Measurements from ENCODE around the gene PPIL4.
A peak's percentile ranks its signal among the peaks of the same experiment; 100 is the strongest.

PPIL4 gene

DNA sequence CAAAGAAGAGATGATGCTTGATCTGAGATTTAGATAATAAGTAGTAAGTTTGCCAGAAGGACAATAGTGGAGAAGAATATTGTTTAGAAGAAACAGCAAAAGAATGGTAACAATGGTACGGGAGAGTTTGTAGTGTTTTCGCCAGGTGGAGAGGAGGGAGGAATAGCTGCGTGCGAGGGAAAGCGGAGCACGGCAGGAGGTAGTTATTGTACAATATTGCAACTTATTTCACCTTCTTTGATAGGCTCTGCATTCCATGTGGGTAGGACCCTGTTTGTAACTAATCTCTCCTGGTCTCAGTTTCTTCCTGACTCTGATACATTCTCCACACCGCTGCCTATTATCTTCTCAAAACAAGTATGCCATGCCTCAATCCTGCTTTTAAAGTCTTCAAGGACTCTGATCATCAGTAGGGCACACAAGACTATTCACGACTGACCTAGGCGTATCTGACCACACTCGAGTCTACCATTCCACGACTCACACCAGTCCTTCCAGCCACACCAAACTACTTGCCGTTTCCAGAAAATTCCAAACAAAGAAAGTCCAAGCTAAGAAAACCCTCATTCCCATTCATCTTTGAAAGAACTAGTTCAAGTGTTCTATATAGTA lies 1.1 kb downstream of the PPIL4 start:
- DNase-seq = no peak
- peaks cover 36% of the 10 kb centered on the region for H3K4me1 Mint-ChIP-seq
- H3K27ac Mint-ChIP-seq = peak overlapping the region; percentile 100
- H3K27me3 Mint-ChIP-seq (ENCODE audit: low read depth, poor library complexity) = peaks cover 20% of the 10 kb centered on the region
- H3K4me3 Mint-ChIP-seq = peak overlapping the region; percentile 92
- TF ChIP-seq, protein P1, sequence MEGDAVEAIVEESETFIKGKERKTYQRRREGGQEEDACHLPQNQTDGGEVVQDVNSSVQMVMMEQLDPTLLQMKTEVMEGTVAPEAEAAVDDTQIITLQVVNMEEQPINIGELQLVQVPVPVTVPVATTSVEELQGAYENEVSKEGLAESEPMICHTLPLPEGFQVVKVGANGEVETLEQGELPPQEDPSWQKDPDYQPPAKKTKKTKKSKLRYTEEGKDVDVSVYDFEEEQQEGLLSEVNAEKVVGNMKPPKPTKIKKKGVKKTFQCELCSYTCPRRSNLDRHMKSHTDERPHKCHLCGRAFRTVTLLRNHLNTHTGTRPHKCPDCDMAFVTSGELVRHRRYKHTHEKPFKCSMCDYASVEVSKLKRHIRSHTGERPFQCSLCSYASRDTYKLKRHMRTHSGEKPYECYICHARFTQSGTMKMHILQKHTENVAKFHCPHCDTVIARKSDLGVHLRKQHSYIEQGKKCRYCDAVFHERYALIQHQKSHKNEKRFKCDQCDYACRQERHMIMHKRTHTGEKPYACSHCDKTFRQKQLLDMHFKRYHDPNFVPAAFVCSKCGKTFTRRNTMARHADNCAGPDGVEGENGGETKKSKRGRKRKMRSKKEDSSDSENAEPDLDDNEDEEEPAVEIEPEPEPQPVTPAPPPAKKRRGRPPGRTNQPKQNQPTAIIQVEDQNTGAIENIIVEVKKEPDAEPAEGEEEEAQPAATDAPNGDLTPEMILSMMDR (IDR thresholded peaks at IDR 0.05) = no peak
- H3K9me3 Mint-ChIP-seq = no peaks in the 10 kb centered on the region
- peaks cover 18% of the 10 kb centered on the region for H3K36me3 Mint-ChIP-seq (ENCODE audit: low read depth)

DNA sequence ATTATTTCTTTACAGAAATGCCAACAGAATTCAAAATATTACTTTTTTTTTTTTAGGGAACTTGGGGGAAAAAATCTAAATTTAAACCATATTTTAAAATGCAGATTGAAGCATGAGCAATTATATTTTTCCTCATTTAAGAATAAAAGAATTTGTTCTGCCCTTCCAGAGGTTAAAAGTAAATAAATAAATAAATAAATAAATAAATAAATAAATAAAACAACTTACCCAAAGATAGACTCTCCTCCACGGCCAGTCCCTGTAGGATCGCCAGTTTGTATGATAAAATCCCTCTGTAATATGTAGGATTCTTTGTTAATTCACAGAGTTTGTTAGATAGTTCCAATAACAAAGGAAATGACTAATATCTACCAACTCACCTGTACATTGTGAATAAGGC lies 4.7 kb downstream of the PPIL4 start:
- TF ChIP-seq, protein P1 (IDR thresholded peaks at IDR 0.05) = no peak

DNA sequence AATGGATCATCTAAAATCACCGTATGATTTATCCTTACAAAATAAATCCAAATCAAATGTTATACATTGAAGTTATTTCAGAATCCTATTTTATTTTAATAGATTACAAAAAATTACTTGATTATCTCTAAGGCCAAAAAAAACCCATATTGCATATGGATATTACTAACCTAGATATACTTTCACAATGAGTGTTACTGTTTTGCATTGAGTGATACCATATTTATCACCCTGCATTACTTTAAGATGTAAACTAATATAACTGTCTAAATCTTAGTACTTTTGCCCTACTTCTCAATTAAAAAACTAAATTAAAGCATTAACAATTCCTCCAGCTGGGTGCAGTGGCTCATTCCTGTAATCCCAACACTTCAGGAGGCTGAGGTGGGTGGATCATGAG lies 11.1 kb downstream of the PPIL4 start:
- TF ChIP-seq, protein P1 (IDR thresholded peaks at IDR 0.05) = no peak
- DNase-seq = no peak
- Mint-ChIP-seq H3K9me3 (no peaks in the 10 kb centered on the region), H3K27me3 (ENCODE audit: low read depth, poor library complexity) (peaks cover 3% of the 10 kb centered on the region), H3K27ac (no peak overlapping the region), H3K36me3 (ENCODE audit: low read depth) (peaks cover 70% of the 10 kb centered on the region), H3K4me1 (no peaks in the 10 kb centered on the region), H3K4me3 (no peak overlapping the region)

More for the DNA sequence above, 4.7 kb downstream of the PPIL4 start:
- Mint-ChIP-seq H3K4me1 (peaks cover 32% of the 10 kb centered on the region), H3K4me3 (no peak overlapping the region), H3K36me3 (ENCODE audit: low read depth) (peaks cover 44% of the 10 kb centered on the region), H3K27ac (no peak overlapping the region), H3K9me3 (no peaks in the 10 kb centered on the region), H3K27me3 (ENCODE audit: low read depth, poor library complexity) (no peaks in the 10 kb centered on the region)
- no peak for DNase-seq

DNA sequence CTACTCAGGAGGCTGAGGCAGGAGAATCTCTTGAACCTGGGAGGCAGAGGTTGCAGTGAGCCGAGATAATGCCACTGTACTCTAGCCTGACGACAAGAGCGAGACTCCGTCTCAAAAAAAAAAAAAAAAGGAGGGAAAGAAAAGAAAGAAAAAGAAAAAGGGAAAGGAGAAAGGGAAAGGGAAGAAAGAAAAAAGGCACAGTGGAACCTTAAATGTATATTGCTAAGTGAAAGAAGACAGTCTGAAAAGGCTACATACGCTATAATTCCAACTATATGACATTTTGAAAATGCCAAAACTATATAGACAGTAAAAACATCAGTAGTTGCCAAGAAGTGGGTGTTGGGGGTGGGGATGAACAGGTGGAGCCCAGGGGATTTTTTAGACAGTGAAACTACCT lies 16.2 kb downstream of the PPIL4 start:
- TF ChIP-seq, protein P1 (IDR thresholded peaks at IDR 0.05) = no peak
- Mint-ChIP-seq H3K4me3 (no peak overlapping the region), H3K36me3 (ENCODE audit: low read depth) (peaks cover 61% of the 10 kb centered on the region), H3K27ac (peak overlapping the region; percentile 36), H3K27me3 (ENCODE audit: low read depth, poor library complexity) (peaks cover 3% of the 10 kb centered on the region), H3K4me1 (no peaks in the 10 kb centered on the region), H3K9me3 (no peaks in the 10 kb centered on the region)
- no peak for DNase-seq

DNA sequence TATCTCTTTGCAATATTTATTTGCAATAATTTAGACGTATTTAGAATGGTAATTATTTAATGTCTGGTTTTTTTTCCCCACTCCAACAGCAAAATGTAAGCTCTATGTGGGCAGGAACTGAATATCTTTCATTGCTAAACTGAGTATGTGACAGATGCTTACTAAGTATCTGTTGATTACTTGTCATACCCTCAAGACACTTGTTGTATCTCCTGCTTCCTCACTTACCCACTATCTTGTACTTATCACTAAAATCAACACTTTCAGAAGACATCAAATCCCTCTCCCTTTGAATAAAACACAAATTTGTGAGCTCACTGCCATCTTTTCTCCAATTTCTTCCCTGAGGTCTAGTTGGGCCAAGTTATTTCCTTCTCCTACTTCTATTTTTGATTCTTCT lies 30.3 kb downstream of the PPIL4 start:
- H3K4me3 Mint-ChIP-seq = no peak overlapping the region
- no peaks in the 10 kb centered on the region for H3K9me3 Mint-ChIP-seq
- no peak overlapping the region for H3K27ac Mint-ChIP-seq
- H3K27me3 Mint-ChIP-seq (ENCODE audit: low read depth, poor library complexity) = no peaks in the 10 kb centered on the region
- H3K4me1 Mint-ChIP-seq = no peaks in the 10 kb centered on the region
- TF ChIP-seq, protein P1 (IDR thresholded peaks at IDR 0.05) = no peak
- no peak for DNase-seq
- peaks cover 50% of the 10 kb centered on the region for H3K36me3 Mint-ChIP-seq (ENCODE audit: low read depth)

DNA sequence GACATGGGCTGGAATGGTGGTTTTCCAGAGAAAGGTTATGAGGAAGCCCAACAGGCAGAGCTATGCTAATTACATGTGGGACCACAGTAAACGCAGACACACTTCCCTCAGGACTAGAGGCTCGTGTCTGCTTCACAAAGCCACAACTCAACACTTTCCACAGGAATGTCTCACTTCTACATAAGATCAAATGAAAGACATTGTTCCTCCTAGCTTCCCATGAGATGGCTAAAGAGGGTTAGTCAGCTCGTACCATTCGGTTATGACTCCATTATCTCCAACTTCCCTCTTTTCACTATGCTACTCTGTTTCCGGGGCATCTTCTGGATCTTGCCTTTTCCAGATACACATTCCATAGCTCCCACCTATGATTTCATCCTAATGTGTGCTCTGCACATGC lies 31.9 kb downstream of the PPIL4 start:
- no peaks in the 10 kb centered on the region for H3K4me1 Mint-ChIP-seq
- DNase-seq = no peak
- H3K4me3 Mint-ChIP-seq = no peak overlapping the region
- no peaks in the 10 kb centered on the region for H3K27me3 Mint-ChIP-seq (ENCODE audit: low read depth, poor library complexity)
- H3K9me3 Mint-ChIP-seq = no peaks in the 10 kb centered on the region
- peaks cover 55% of the 10 kb centered on the region for H3K36me3 Mint-ChIP-seq (ENCODE audit: low read depth)
- TF ChIP-seq, protein P1 (IDR thresholded peaks at IDR 0.05) = no peak
- no peak overlapping the region for H3K27ac Mint-ChIP-seq
